ENCODE results near the gene DNAJC11.

- TF ChIP-seq, protein P1, sequence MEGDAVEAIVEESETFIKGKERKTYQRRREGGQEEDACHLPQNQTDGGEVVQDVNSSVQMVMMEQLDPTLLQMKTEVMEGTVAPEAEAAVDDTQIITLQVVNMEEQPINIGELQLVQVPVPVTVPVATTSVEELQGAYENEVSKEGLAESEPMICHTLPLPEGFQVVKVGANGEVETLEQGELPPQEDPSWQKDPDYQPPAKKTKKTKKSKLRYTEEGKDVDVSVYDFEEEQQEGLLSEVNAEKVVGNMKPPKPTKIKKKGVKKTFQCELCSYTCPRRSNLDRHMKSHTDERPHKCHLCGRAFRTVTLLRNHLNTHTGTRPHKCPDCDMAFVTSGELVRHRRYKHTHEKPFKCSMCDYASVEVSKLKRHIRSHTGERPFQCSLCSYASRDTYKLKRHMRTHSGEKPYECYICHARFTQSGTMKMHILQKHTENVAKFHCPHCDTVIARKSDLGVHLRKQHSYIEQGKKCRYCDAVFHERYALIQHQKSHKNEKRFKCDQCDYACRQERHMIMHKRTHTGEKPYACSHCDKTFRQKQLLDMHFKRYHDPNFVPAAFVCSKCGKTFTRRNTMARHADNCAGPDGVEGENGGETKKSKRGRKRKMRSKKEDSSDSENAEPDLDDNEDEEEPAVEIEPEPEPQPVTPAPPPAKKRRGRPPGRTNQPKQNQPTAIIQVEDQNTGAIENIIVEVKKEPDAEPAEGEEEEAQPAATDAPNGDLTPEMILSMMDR (IDR thresholded peaks at IDR 0.05): no peak
- TF ChIP-seq POLR2A (IDR thresholded peaks at IDR 0.05) (no peak), EP300 (IDR thresholded peaks at IDR 0.05) (no peak)
Measured at GRCh38 chr1:6600410-6601048, 101.1 kb downstream of the DNAJC11 start.
